ENCODE measurements around the gene BMPR1A. TPM values are rescaled to one million over a fixed set of nuclear protein-coding genes. Genes with fewer than 3 reads are reported as not detected.

BMPR1A gene
- total and polyA plus RNA-seq, 2 experiments from 2014 or later, result 14.2 to 82.5 TPM

GRCh38 chr10:86744067-86744725, 12.2 kb upstream of the BMPR1A start:
- no peaks in the 10 kb centered on the region for H3K79me2 ChIP-seq (replicated peaks; ENCODE audit: insufficient read depth)
- H2AFZ ChIP-seq, result no peak overlapping the region
- H3K36me3 ChIP-seq (ENCODE audit: insufficient read depth), result no peaks in the 10 kb centered on the region
- Mint-ChIP-seq H3K9me3 (no peaks in the 10 kb centered on the region), H3K4me3 (no peak overlapping the region), H3K27me3 (ENCODE audit: insufficient read depth, low read depth, poor library complexity) (peaks cover 5% of the 10 kb centered on the region), H3K36me3 (ENCODE audit: low read depth) (no peaks in the 10 kb centered on the region), H3K27ac (no peak overlapping the region), H3K4me1 (peaks cover 14% of the 10 kb centered on the region)
- H3K4me2 ChIP-seq, result no peak overlapping the region
- no peaks in the 10 kb centered on the region for H3K27me3 ChIP-seq (ENCODE audit: insufficient read depth)
- no peaks in the 10 kb centered on the region for H3F3A ChIP-seq (replicated peaks; ENCODE audit: low read depth)
- no peaks in the 10 kb centered on the region for H4K20me1 ChIP-seq (replicated peaks; ENCODE audit: insufficient read depth)
- peaks cover 17% of the 10 kb centered on the region; the same call in 1 of the 2 replicates for H3K4me1 ChIP-seq (ENCODE audit: insufficient read depth)
- no peak overlapping the region; the same call in 1 of the 2 replicates for H3K27ac ChIP-seq (ENCODE audit: low read depth)
- ATAC-seq (no peak), DNase-seq (ENCODE audit: low spot score) (no peak)
- H3K9me2 ChIP-seq (ENCODE audit: insufficient read depth), result no peaks in the 10 kb centered on the region
- H3K4me3 ChIP-seq, result no peak overlapping the region
- TF ChIP-seq JUNB (IDR thresholded peaks at IDR 0.05; ENCODE audit: unreplicated experiment), result no peak
- no peak for TF ChIP-seq EZH2 (IDR thresholded peaks at IDR 0.05; ENCODE audit: low read depth, unreplicated experiment)

- Histone ChIP-seq H3K9me2 (ENCODE audit: insufficient read depth) (no peaks in the 10 kb centered on the region), H3K79me2 (replicated peaks; ENCODE audit: insufficient read depth) (peaks cover 5% of the 10 kb centered on the region; the same call in 1 of the 2 replicates), H4K20me1 (replicated peaks; ENCODE audit: insufficient read depth) (0 out of 2 replicates have a peak, but pooled peaks cover 5% of the 10 kb centered on the region), H3K4me3 (no peak overlapping the region), H3K36me3 (ENCODE audit: insufficient read depth) (no peaks in the 10 kb centered on the region), H3K4me1 (ENCODE audit: insufficient read depth) (peaks cover 21% of the 10 kb centered on the region), H3K27me3 (ENCODE audit: insufficient read depth) (no peaks in the 10 kb centered on the region), H2AFZ (no peak overlapping the region), H3K27ac (ENCODE audit: low read depth) (no peak overlapping the region), H3F3A (replicated peaks; ENCODE audit: low read depth) (peaks cover 11% of the 10 kb centered on the region), H3K4me2 (no peak overlapping the region)
- Mint-ChIP-seq H3K36me3 (ENCODE audit: low read depth) (0 out of 3 replicates have a peak, but pooled peaks cover 3% of the 10 kb centered on the region), H3K9me3 (no peaks in the 10 kb centered on the region), H3K27me3 (ENCODE audit: insufficient read depth, low read depth, poor library complexity) (peaks cover 4% of the 10 kb centered on the region), H3K4me1 (peaks cover 13% of the 10 kb centered on the region), H3K27ac (no peak overlapping the region), H3K4me3 (no peak overlapping the region)
- DNase-seq (ENCODE audit: low spot score) (no peak), ATAC-seq (no peak)
- no peak for TF ChIP-seq POLR2AphosphoS5 (IDR thresholded peaks at IDR 0.05; ENCODE audit: low read depth)
- no peak for TF ChIP-seq EZH2 (IDR thresholded peaks at IDR 0.05; ENCODE audit: low read depth, unreplicated experiment)
- TF ChIP-seq ETS1 (IDR thresholded peaks at IDR 0.05), result no peak
- TF ChIP-seq JUNB (IDR thresholded peaks at IDR 0.05; ENCODE audit: unreplicated experiment), result no peak
- no peak for TF ChIP-seq EZH2phosphoT487 (IDR thresholded peaks at IDR 0.05; ENCODE audit: unreplicated experiment)
- TF ChIP-seq STAT1 (IDR thresholded peaks at IDR 0.05; ENCODE audit: unreplicated experiment), result no peak
- TF ChIP-seq ZNF114 (CRISPR knock-in tag; IDR thresholded peaks at IDR 0.05), result no peak
Measured at GRCh38 chr10:86747796-86748581, 8.4 kb upstream of the BMPR1A start.

- Histone ChIP-seq H3K9me2 (ENCODE audit: insufficient read depth) (no peaks in the 10 kb centered on the region), H3K27ac (ENCODE audit: low read depth) (no peak overlapping the region), H3F3A (replicated peaks; ENCODE audit: low read depth) (peaks cover 11% of the 10 kb centered on the region), H3K4me1 (ENCODE audit: insufficient read depth) (peaks cover 34% of the 10 kb centered on the region), H3K4me3 (no peak overlapping the region), H3K36me3 (ENCODE audit: insufficient read depth) (no peaks in the 10 kb centered on the region), H3K79me2 (replicated peaks; ENCODE audit: insufficient read depth) (peaks cover 24% of the 10 kb centered on the region), H4K20me1 (replicated peaks; ENCODE audit: insufficient read depth) (0 out of 2 replicates have a peak, but pooled peaks cover 5% of the 10 kb centered on the region), H3K4me2 (no peak overlapping the region), H2AFZ (no peak overlapping the region), H3K27me3 (ENCODE audit: insufficient read depth) (no peaks in the 10 kb centered on the region)
- Mint-ChIP-seq H3K9me3 (no peaks in the 10 kb centered on the region), H3K27ac (no peak overlapping the region), H3K4me3 (no peak overlapping the region), H3K36me3 (ENCODE audit: low read depth) (peaks cover 3% of the 10 kb centered on the region; the same call in 1 of the 3 replicates), H3K27me3 (ENCODE audit: insufficient read depth, low read depth, poor library complexity) (peaks cover 4% of the 10 kb centered on the region), H3K4me1 (peaks cover 22% of the 10 kb centered on the region)
- DNase-seq (ENCODE audit: low spot score) (no peak), ATAC-seq (no peak)
- TF ChIP-seq EZH2 (IDR thresholded peaks at IDR 0.05; ENCODE audit: low read depth, unreplicated experiment) (no peak), JUNB (IDR thresholded peaks at IDR 0.05; ENCODE audit: unreplicated experiment) (no peak)
Measured at GRCh38 chr10:86749854-86750253, 6.6 kb upstream of the BMPR1A start.
